Right renal cortex interstitium (tissue), 3 donors: ENCODE data around the gene ETV6. TPM values are rescaled to one million over a fixed set of nuclear protein-coding genes. Genes with fewer than 3 reads are reported as not detected.

ENCODE experiments used
- DNase-seq, 3 donors: peaks; one replicate each; pipeline ENCODE4 v3.0.0-alpha.2; 2013; ENCODE audit warnings: low read depth in 3 of 3, low spot score in 2 of 3
- polyA plus RNA-seq, 3 donors: library from polyadenylated mRNA; unstranded; fragments of 120-200 nt; gene quantifications; one replicate each; pipeline ENCODE4 v1.2.1, GENCODE V29; 2013; ENCODE audit not compliant: insufficient read length in 3 of 3

Gene ETV6
- polyA plus RNA-seq, 3 donors: 12.8 to 13.3 (median 13.0) TPM

DNA sequence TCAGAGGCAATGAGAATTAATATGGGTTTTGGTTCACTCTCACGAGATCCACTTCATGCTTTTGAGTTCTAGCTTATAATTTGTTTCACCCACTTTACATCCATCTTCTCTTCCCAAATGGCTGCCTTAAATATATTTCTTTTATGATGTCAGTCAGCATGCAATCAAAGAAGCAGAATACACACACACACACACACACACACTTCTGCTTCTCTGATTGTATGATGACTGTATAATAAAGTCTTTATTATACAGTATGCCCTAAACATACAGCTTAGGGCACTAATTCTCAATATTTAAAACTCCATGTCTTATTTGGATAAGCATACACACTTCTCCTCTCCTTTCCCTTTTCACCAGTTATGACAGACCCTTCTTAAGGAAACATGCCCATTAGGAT, 6.7 kb upstream of the ETV6 start:
- DNase-seq: no peak

DNA sequence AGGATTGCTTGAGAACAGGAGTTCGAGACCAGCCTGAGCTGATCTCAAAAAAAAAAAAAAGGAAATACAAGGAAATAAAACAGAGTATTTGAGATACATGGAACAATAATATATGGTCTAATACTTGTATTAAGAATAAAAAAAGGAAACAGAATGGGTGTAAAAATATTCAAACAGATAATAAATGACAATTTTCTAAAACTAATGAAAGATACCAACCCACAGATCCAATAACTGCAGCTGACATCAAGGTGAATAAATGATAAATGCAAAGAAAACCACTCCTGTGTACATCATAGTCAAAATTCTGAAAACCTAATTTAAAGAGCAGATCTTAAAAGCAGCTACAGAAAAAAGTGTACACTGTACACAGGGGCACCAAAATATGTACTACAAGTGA, 4.1 kb upstream of the ETV6 start:
- DNase-seq: no peak

DNA sequence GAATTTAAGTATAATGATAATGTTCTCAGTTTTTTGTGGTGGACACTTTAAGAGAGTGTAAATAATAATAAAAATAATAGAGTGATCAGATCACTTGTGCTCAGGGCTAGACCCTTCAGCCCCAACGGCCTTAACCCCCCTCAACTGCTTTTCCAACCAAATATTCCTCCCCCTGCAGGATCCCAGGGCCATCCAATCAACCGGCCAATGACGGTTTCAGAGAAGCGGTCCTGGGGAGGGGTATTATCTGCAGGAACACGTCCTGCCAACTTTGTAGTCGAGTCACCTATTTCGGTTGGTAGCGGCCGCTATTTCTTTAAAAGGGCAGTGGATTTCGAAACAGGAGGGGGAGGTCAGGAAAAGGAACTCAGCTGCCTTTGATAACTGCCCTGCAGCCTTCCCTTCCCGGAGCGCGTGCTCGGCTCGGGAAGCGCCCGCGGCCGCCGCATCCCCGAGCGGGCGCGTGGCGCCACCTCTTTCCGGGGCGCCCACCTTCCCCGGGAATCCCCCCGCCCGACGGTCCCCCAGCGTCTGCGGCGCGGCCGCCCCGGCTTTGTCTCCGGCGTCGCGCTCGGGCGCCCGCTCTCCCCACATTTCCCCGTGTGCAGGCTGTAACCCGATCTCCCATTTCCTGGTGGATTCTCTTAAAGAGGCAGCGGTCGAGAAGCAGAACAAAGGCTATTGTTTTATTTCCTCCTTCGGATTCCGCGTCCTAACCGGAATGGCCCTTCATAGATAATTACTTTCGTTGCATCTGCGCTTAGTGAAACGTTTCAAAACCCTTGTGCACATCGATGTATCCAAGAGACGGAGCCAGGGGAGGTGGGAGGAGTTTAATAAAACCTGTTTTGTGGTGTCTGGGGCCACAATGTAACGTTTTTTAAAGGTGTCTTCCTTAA, 711 bp upstream of the ETV6 start:
- DNase-seq: peak in 2 of 3 donors; percentile 76 to 86

DNA sequence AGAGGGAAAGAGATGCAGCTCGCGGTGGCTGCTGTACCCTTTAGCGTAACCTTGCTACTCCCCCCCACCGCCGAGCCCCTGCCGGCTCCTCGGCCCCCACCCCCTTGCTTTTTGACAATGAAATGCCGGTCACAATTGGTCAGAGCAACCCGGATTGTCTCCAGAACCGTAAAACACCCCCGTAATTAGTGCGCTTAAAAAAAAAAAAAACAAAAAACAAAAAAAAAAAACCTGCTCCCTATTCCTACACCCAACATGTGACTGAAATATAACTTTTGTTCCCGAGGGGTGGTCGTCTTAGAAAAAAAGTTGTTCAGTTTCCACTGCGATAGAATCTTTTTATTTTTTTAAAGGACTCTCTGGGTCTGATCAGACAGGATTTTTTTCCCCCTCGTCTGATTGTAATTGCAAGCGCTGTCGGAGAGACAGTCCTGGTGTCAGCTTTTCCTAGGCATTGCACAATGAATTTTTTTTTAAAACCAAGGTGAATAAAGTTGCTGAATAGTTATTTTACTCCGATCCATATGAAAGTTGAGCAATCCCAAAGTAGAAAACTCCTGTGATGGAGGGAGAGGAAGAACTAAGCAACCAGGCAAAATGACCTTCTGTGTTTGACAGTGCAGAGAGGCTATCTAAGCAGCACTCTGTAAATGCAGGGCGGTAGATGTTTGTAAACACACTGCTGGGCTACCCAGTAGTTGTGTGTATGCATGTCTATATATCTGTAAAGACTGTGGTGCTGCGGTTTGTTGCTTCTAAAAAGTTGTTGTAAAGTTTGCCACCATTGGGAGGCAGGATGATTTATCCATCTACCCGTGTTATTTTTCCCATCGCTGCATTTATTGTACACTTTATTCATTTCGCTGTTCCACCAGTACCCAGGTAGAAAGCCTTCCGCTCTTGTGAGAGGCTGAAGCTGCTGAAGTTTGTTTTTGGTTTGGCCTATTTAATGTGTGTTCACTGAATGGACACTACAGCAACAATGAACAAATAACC, 1.1 kb downstream of the ETV6 start:
- peak in 1 of 3 donors; percentile 57 for DNase-seq

DNA sequence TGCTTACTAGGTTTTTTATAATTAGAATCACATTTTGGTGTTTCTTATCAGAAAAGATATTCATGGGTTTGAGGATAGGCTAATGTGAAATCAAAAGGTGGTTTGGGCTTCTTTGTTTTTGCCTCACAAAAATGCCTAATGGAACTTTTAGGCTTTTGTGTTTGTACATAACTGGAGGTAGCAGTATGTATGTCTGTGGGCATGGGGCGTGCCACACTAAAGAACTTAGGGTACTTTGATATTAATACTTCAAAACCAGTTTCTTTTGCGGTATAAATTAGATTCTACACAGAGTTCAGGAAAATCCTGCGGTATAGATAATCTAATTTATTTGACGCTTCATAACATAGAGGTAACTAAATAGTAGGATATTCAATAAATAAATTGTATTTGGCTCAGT, 1.9 kb downstream of the ETV6 start:
- DNase-seq: no peak

DNA sequence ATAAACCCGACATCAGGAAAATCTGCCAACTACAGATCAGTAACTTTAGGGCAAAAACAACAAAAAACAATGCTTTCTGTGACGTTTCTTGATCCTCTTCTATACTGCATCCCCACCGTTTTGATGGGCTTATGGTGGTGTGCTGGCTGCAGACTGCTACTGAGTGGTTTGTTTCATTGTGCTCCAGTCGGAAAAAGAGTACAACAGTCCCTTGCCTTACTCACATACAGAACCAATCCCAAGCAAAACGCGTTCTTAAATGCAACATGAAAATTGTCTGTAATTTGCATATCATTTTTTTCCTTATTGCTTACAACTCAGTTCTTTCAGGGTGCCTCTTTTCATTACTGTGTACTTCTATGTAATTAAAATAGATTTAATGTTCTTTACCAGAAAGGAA, 2.3 kb downstream of the ETV6 start:
- no peak for DNase-seq

DNA sequence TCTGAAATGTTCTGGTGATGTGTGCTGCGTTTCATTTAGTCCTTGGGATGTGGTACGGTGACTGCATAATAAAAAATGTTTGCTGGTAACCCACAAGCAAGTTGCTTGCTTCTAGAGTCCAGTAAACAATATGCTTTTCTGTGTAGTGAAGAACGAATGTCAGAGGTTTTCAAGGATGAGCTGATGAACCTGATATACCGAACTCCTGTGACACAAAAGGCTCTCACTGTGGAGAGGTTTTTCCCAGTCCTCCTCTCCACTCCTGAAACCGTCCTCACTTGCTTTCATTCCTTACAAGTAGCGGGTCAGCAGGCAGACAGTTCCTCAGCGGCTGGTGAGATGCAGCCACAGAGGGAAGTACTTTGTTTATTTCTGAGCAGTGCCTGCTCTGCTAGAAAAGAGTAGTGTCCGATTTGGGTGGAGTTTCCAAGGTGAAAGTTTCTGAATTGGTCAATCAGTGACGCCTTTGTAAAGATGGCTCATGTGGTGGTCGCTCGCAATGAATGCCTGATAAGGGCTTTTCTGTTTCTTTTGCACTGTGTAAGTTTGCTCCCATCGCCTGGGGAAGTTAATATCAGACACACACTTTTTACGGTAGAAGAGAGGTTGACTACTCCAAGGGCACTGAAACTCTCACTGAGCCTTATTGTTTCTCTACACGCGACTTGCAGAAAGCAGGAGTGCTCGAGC, 3.0 kb downstream of the ETV6 start:
- no peak for DNase-seq

DNA sequence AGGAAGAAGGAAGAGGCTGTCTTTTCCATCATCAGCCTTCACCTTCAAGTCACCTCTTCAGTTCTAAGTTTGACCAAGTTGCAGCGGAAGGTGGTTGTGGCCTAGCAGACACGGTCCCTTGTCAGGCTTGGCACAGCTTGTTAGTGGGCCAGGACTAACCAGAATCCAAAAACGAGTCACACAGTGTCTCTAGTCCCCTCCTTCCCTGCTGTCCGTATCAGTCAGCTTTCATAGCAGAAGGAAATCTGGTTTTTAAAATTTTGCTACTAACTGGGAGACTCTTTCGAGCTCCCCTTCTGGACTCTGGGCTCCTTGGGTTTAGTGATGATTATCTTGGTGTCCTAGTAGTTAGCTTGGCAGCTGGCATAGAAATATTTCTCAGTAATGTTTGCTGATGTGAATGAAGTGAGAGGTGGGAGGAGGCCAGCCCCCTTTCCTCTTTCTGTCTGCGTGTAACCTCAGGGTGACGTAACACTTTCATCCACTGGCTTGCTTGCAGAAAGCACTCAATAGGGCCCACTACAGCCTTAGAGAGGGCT, 3.8 kb downstream of the ETV6 start:
- no peak for DNase-seq

DNA sequence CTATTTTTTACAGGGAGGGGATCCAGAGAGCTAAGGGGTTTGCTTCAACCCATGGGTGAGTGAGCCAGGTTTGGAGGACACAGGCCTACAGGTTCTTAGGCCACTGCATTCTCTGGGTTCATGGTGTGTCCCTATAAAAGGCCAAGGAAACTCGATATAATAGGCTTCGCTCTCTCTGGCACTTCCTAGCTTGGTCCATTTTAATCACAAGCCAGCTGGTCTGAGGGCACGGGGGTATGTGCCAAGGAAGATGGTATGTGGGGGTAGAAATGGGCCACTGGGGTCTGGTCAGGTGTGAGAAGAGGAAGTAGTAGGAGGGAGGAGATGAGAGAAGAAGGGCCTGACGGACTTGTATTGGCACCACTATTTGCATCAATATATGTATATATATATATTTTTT, 4.9 kb downstream of the ETV6 start:
- no peak for DNase-seq

DNA sequence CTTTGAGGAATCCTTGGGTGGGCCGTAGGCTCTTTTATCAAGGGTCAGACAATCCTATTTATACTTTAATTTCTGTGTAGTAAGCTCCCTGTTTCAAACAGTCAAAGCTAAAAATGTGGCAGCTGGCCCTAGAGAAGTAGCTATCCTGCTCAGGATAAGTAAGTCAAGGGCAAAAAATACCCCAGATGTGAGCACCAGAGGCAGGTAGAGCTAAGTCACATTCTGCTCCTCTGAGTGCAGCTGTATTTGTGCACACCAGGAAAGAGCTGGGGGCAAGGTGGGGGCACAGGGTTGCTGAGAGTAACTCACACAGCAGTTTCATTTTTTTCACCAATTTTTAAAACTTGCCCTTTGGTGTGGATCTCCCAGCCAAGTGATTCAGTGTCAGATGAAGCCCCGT, 5.3 kb downstream of the ETV6 start:
- DNase-seq: no peak

DNA sequence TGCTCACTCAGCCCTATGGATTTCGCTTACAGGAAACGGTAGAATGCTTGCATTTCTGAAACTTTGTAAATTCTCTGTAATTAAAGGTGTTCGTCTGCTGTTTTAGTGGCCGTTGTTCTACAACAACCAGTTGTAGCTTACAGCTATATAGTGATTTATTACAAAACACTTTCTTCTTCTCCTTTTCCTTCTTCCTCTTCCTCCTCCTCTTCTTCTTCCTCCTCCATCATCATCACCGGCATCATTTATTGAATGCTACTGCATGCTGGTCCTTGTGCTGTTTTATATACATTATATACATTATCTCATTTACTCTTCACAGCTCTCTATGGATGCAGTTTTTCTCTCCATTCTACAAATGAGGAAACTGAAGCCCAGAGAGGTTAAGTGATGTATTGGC, 6.4 kb downstream of the ETV6 start:
- DNase-seq: no peak

DNA sequence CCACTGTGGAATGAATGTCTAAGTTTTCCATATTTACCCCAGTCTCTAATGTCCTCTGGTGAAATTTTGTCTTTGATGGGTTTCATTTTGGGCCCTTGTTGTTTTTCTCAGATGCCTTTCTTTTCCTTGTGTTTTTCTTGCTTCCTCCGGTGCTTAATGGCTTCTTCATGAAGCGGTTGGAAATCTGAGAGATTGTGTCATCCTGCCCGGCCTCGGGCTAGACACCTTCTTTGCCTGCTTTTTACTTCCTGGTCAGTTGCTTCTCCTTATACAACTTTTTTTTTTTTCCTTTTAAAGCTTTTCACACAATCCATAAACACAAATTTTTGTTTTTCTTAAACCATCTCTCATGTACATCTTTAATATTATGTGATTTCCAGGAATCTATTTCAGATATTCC, 7.1 kb downstream of the ETV6 start:
- no peak for DNase-seq

DNA sequence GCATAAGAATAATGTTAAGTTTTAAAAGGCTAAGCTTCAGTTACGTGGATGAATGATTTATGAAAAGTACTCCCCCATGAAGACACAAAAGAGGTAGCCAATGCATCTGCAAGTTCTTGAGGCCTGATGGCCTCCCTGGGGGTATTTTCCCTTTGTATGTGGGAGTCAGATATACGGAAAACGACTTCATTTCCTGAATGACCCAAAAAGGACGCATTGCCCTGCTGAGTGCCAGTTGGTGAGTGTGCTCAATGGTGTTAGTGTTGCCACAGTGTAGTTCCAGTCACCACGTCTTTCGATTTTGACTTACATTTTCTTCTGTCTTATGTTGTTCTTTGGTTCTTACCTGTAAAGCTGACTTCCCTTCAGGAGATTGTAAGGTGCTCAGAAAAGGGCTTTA, 8.0 kb downstream of the ETV6 start:
- no peak for DNase-seq

DNA sequence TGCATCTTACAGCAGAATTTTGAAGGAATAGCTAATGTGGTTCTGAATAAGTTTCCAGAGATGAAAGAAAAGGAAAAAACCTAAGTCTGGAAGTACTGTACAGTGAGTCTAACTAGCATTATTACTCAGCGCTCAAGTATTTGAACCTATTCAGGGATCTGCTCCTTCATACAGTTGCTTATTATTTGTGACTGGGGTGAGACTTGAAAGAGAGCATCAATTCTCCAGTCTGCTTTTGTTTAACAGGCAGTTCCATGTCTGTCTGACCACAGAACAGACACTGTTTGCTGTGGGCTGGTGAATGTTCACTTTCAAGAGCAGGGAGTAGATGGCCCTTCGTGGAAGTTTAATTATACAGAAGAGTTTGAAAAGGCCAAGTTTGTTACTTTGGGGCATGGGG, 9.3 kb downstream of the ETV6 start:
- no peak for DNase-seq

DNA sequence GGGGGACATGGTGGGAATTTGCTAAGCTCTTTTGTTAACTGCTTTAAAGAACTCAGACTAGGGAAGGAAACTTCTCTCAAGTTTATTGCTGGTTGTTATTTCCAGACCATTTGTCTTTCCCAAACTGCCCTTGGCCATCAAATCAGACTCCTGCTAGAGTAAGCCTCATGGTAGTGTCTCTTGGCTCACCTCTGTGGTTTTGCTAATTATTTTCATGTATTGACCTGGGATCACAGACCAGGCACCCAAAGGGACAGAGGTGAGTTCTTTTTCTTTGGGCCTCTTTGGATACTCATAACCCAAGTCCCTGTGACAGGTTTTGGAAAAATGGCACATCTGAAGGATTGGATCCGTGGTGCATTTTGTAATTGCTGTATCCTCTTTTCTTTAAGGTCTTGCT, 11.2 kb downstream of the ETV6 start:
- no peak for DNase-seq

DNA sequence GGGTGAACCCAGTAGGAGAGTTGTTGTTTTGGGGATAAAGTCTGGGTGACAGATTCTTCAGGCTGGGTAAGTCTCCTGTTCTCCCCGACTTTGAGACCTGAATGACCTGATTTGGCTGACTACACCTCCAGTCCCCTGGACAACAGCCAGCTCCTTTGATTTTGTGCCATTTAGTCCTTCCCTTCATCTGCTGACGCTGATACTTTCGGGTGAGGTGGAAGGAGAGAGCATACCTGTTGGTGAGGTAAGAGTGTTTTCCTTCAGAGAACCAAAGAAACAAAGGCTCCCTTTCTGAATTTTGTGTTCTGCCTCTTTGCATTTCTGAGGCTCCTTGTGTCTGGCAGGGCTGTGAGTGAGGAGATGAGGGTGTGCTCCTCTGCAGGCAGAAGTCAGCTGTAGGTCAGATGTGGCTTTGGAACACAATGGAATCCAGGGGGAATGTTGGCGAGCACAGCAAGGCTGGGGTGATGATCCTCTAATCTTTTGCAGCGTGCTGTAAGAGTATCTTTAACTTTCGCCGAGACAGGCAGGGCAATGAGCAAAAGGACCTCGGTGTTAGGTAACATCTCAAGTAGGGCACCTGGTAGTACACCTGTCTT, 12.1 kb downstream of the ETV6 start:
- no peak for DNase-seq

DNA sequence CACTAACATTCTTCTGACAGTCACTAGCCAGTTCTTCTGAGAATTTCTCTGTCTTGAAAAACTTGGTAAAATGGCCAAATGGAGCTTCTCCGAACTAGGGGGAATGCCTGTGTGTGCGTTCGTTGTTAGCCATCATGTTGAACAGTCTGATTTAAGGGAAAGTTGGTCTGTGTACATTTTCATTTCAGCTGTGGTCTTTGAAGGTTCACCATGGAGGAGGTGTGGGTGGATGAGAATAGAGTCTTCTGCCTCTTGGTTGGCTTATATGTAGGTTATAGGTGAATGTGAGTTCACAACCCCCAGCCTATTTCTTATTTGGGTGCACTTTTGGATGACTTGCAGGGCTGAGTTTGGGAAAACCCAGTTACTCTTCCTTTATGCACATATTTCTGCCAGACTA, 12.9 kb downstream of the ETV6 start:
- DNase-seq: no peak

DNA sequence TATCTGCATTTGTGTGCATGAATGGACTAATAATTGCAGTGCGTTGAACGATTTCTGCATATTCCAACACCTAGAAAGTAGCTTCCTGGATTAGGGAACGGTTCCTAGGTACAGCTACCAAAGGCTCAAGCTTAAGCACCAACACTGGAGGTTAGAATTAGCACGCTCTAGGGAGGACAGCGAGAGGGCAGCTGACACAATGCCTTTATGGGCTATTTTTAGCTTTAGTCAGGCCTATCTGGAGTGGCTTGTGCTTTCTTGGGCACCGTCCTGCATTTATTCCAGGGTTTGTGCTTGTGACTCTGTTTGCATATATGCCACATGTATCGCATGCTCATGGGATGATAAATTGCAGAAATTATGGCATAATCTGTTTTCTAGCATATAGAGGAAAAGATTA, 13.7 kb downstream of the ETV6 start:
- DNase-seq: no peak

DNA sequence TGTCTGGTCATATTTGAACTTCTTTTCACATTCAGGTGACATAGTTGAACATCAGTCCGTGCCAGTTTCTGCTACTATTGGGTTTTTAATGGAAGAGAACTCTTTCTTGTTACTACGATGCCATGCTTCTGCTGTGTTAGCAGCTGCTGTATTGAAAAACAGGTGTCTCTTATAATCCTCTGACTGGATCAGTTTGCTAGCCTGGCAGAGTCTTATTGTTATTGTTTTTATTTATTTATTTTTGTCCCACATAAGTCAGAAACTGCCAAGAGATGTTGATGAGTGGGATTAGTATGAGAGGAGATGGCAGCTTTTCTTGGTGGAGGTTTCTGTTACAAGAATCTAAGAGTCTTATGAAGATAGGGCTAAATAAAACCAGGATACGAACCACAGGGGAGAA, 14.6 kb downstream of the ETV6 start:
- no peak for DNase-seq
